Measurements from ENCODE around the gene MXRA8. TPM values are rescaled to one million over a fixed set of nuclear protein-coding genes. Genes with fewer than 3 reads are reported as not detected.

The MXRA8 gene
- total and polyA plus RNA-seq, 2 experiments from 2014 or later: 155 to 242 TPM

- H3K9me2 ChIP-seq (replicated peaks; ENCODE audit: insufficient read depth): no peaks in the 10 kb centered on the region
- no peaks in the 10 kb centered on the region for H3K27me3 ChIP-seq
- H3K9me3 ChIP-seq (ENCODE audit: low read depth): no peaks in the 10 kb centered on the region
- H3K4me1 ChIP-seq (ENCODE audit: insufficient read depth): peaks cover 3% of the 10 kb centered on the region
- no peak overlapping the region for H3K4me2 ChIP-seq
- H2AFZ ChIP-seq: no peak overlapping the region
- H3K4me3 ChIP-seq: no peak overlapping the region
- no peaks in the 10 kb centered on the region for H3K36me3 ChIP-seq (replicated peaks; ENCODE audit: insufficient read depth, low read depth)
- 98% methylated on average over 15 of the region's 16 CpGs for WGBS (ENCODE audit: low lambda C conversion rate, missing lambda C conversion rate)
- no peak for DNase-seq (ENCODE audit: low spot score)
- H3K27ac ChIP-seq: no peak overlapping the region
- no peaks in the 10 kb centered on the region for H4K20me1 ChIP-seq (ENCODE audit: insufficient read depth, poor library complexity, severe bottlenecking)
- TF ChIP-seq EZH2 (IDR thresholded peaks at IDR 0.05; ENCODE audit: borderline replicate concordance): no peak
- no peak for TF ChIP-seq EZH2phosphoT487 (IDR thresholded peaks at IDR 0.05; ENCODE audit: low read depth, severe bottlenecking, unreplicated experiment)
- TF ChIP-seq, protein P1, sequence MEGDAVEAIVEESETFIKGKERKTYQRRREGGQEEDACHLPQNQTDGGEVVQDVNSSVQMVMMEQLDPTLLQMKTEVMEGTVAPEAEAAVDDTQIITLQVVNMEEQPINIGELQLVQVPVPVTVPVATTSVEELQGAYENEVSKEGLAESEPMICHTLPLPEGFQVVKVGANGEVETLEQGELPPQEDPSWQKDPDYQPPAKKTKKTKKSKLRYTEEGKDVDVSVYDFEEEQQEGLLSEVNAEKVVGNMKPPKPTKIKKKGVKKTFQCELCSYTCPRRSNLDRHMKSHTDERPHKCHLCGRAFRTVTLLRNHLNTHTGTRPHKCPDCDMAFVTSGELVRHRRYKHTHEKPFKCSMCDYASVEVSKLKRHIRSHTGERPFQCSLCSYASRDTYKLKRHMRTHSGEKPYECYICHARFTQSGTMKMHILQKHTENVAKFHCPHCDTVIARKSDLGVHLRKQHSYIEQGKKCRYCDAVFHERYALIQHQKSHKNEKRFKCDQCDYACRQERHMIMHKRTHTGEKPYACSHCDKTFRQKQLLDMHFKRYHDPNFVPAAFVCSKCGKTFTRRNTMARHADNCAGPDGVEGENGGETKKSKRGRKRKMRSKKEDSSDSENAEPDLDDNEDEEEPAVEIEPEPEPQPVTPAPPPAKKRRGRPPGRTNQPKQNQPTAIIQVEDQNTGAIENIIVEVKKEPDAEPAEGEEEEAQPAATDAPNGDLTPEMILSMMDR (IDR thresholded peaks at IDR 0.05; ENCODE audit: poor library complexity): no peak
- peaks cover 3% of the 10 kb centered on the region for H3K79me2 ChIP-seq
Observed at GRCh38 chr1:1380860-1381259, 22.5 kb upstream of the MXRA8 start.

DNA sequence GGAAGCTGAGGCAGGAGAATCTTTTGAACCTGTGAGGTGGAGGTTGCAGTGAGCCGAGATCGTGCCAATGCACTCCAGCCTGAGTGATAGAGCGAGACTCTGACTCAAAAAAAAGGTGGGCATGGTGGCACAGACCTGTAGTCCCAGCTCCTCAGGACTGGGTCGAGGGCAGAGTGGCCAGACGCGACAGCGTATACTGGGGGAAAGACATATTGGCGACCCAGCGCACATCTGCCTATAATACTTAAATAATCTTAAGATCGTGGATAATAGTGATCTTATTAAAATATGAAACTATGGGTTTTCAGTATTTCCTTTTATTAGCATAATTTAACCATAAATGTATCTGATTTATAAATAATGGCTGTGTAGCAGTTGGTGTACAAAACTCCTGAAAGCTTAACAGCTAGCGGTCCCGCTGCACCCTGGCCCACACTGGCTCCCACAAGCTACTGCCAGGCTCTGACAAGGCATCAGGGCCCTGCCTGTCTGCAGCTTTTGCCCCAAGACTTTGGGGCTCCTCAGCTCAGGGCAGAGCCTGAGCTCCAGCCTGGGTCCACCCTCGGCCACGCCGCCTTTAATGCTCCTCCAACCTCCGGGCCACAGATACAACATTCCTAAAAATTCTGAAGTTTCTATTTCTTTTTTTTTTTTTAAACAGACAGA, 19.3 kb upstream of the MXRA8 start:
- no peak for TF ChIP-seq EZH2 (IDR thresholded peaks at IDR 0.05; ENCODE audit: borderline replicate concordance)
- TF ChIP-seq, protein P1 (IDR thresholded peaks at IDR 0.05; ENCODE audit: poor library complexity): no peak
- TF ChIP-seq EZH2phosphoT487 (IDR thresholded peaks at IDR 0.05; ENCODE audit: low read depth, severe bottlenecking, unreplicated experiment): no peak
- no peaks in the 10 kb centered on the region for H3K36me3 ChIP-seq (replicated peaks; ENCODE audit: insufficient read depth, low read depth)
- no peak overlapping the region for H2AFZ ChIP-seq
- H3K27me3 ChIP-seq: no peaks in the 10 kb centered on the region
- no peaks in the 10 kb centered on the region for H3K9me3 ChIP-seq (ENCODE audit: low read depth)
- WGBS (ENCODE audit: low lambda C conversion rate, missing lambda C conversion rate): 97% methylated on average over 16 of the region's 16 CpGs
- no peak overlapping the region for H3K4me3 ChIP-seq
- H3K27ac ChIP-seq: no peak overlapping the region
- H3K9me2 ChIP-seq (replicated peaks; ENCODE audit: insufficient read depth): no peaks in the 10 kb centered on the region
- H3K79me2 ChIP-seq: peaks cover 23% of the 10 kb centered on the region
- no peak overlapping the region for H3K4me2 ChIP-seq
- DNase-seq (ENCODE audit: low spot score): no peak
- H3K4me1 ChIP-seq (ENCODE audit: insufficient read depth): peaks cover 9% of the 10 kb centered on the region
- H4K20me1 ChIP-seq (ENCODE audit: insufficient read depth, poor library complexity, severe bottlenecking): no peaks in the 10 kb centered on the region

DNA sequence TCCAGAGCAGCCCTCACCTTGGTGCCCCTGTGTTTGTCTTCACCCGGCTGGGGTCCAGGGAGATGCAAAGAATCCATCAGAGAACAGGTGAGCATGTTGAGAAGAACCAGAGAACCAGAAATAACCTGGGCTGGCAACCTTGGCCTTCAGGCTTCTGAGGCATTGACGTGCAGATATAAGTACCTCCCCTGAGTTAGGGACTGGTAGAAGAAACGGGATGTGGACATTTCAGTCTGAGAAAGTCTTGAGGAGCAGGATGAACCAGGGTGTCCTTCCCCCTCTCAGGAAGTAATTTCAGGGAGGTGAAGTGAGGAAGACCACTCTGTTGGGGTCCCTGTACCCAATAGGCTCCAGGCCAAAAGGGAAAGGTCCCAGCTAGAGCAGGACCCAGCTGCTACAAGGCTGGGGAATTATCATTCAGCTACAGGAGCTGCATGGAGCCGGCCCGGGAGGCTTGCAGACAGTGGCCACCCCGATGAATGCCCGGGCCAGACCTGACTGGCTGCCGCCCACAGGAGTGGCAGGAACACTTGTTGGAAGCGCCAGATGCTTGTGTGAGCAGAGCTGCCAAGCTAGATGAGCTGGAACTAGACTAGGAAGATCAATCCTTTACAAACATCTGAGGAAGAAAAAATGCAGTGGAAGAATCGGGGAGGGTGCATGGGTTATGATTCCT, 18.3 kb upstream of the MXRA8 start:
- H3K4me2 ChIP-seq: peak overlapping the region; percentile 90
- H3K27me3 ChIP-seq: no peaks in the 10 kb centered on the region
- H3K4me1 ChIP-seq (ENCODE audit: insufficient read depth): peaks cover 9% of the 10 kb centered on the region
- peaks cover 27% of the 10 kb centered on the region for H3K79me2 ChIP-seq
- no peaks in the 10 kb centered on the region for H4K20me1 ChIP-seq (ENCODE audit: insufficient read depth, poor library complexity, severe bottlenecking)
- no peak overlapping the region for H3K27ac ChIP-seq
- no peak for TF ChIP-seq EZH2 (IDR thresholded peaks at IDR 0.05; ENCODE audit: borderline replicate concordance)
- TF ChIP-seq, protein P1 (IDR thresholded peaks at IDR 0.05; ENCODE audit: poor library complexity): no peak
- no peak for TF ChIP-seq EZH2phosphoT487 (IDR thresholded peaks at IDR 0.05; ENCODE audit: low read depth, severe bottlenecking, unreplicated experiment)
- no peak overlapping the region for H3K4me3 ChIP-seq
- H2AFZ ChIP-seq: no peak overlapping the region
- H3K9me2 ChIP-seq (replicated peaks; ENCODE audit: insufficient read depth): no peaks in the 10 kb centered on the region
- no peaks in the 10 kb centered on the region for H3K9me3 ChIP-seq (ENCODE audit: low read depth)
- 91% methylated on average over 10 of the region's 10 CpGs for WGBS (ENCODE audit: low lambda C conversion rate, missing lambda C conversion rate)
- no peaks in the 10 kb centered on the region for H3K36me3 ChIP-seq (replicated peaks; ENCODE audit: insufficient read depth, low read depth)
- DNase-seq (ENCODE audit: low spot score): no peak
